MM.1S (cell line): Measurements from ENCODE around the gene DSCAM.

Source experiments
- EZH2 ChIP-seq: fragments of 300-600 bp; sonication (generic); optimal IDR thresholded peaks from 2 replicates; pipeline ENCODE3; 2017; ENCODE audit warnings: low read depth, mild to moderate bottlenecking, antibody characterized with exemption, low read length, mixed read lengths
- EZH2phosphoT487 ChIP-seq: fragments of 300-600 bp; sonication (generic); IDR thresholded peaks from 2 replicates; pipeline ENCODE4 v1.6.1; 2018; ENCODE audit warnings: antibody characterized with exemption, low read length
- TF ChIP-seq, protein P1 (sequence below): fragments of 300-600 bp; sonication (generic); IDR thresholded peaks from 2 replicates; pipeline ENCODE4 v1.5.1; 2016; ENCODE audit warnings: antibody characterized with exemption, low read length, mixed read lengths

DNA sequence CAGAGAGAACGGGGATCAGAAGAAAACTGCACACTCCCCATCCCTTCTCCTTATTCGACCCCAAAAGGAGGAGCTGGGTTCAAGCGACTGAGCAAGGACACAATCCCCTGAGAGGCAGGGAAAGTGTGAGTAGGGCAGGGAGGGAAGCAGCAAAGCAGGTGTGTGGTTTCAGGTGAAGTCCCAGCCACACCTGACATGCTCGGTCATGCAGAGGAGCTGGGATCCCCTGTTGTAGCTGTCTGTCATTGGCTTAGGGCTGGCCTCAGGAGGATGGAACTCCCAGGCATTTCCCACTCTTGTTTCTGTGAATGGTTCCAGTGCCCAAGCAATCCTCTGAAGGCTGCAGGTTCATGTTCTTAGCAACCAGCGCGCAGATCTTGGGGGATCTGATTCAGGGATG, 150.7 kb downstream of the DSCAM start:
- TF ChIP-seq, protein P1, sequence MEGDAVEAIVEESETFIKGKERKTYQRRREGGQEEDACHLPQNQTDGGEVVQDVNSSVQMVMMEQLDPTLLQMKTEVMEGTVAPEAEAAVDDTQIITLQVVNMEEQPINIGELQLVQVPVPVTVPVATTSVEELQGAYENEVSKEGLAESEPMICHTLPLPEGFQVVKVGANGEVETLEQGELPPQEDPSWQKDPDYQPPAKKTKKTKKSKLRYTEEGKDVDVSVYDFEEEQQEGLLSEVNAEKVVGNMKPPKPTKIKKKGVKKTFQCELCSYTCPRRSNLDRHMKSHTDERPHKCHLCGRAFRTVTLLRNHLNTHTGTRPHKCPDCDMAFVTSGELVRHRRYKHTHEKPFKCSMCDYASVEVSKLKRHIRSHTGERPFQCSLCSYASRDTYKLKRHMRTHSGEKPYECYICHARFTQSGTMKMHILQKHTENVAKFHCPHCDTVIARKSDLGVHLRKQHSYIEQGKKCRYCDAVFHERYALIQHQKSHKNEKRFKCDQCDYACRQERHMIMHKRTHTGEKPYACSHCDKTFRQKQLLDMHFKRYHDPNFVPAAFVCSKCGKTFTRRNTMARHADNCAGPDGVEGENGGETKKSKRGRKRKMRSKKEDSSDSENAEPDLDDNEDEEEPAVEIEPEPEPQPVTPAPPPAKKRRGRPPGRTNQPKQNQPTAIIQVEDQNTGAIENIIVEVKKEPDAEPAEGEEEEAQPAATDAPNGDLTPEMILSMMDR = no peak
- no peak for TF ChIP-seq EZH2phosphoT487
- TF ChIP-seq EZH2 = no peak
